ENCODE measurements around the gene ABHD18.

- TF ChIP-seq POLR2AphosphoS5 (IDR thresholded peaks at IDR 0.05) = no peak
- no peak for TF ChIP-seq CTCF (IDR thresholded peaks at IDR 0.05)
- TF ChIP-seq POLR2A (IDR thresholded peaks at IDR 0.05) = no peak
- TF ChIP-seq EP300 (IDR thresholded peaks at IDR 0.05) = no peak
Measured at GRCh38 chr4:127993151-127993550, 27.9 kb downstream of the ABHD18 start.

All from sigmoid colon (tissue), 4 donors.